SH-SY5Y (cell line): ENCODE measurements around the gene PHTF2.

Experiments
- GATA2 ChIP-seq: IDR thresholded peaks from 2 replicates; pipeline ENCODE4 v1.6.1; 2011; ENCODE audit warnings: mild to moderate bottlenecking, low read depth, low read length
- GATA3 ChIP-seq: IDR thresholded peaks from 2 replicates; pipeline ENCODE4 v1.6.1; 2011; ENCODE audit warnings: low read depth, mild to moderate bottlenecking, low read length, moderate library complexity

PHTF2 gene

GRCh38 chr7:77863860-77864259 is 65.3 kb downstream of the PHTF2 start:
- no peak for TF ChIP-seq GATA2

DNA sequence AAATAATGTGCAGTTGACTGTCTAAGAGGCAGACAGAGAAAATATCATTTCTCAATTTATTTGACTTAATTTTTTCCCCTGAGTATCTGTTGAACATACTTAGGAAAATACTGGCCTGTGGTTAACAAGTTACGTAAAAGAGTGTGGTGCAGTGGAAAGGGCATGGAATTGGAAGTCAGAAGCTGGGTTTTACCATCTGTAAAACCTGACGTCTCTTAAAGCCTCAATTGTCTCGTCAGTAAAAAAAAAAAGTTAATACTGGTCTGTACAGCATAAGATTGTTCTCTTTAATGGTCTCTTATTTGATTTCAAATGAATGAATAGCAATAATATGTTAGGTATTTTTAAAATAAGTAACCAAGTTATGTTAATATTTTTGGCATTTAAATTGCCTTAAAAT is 67.8 kb downstream of the PHTF2 start:
- TF ChIP-seq GATA3 = no peak
- TF ChIP-seq GATA2 = no peak

GRCh38 chr7:77866786-77867536 is 68.4 kb downstream of the PHTF2 start:
- TF ChIP-seq GATA3 = no peak
- TF ChIP-seq GATA2 = no peak

GRCh38 chr7:77867537-77867865 is 68.9 kb downstream of the PHTF2 start:
- no peak for TF ChIP-seq GATA2
- no peak for TF ChIP-seq GATA3

DNA sequence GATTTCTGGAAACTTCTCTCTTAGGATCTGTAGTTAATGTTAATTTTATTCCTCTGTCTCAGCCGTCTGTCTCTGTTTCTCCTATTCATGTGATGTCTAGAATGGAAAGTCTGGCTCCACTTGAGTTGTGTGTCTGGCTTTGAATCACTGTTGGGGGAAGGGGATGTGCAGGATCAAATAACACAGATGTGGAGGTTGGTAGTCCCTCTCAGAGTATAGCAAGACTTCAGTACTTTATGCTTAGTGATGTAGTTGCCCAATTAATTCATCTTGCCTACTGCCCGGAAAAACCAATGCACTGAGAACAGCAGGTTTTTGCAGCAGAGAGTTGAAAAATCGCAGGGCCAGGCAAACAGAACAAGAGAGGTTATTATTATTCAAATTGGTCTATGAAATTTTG is 79.2 kb downstream of the PHTF2 start:
- TF ChIP-seq GATA3 (no peak), GATA2 (no peak)

- TF ChIP-seq GATA3 (no peak), GATA2 (no peak)
Measured at GRCh38 chr7:77878500-77878899, 79.9 kb downstream of the PHTF2 start.

DNA sequence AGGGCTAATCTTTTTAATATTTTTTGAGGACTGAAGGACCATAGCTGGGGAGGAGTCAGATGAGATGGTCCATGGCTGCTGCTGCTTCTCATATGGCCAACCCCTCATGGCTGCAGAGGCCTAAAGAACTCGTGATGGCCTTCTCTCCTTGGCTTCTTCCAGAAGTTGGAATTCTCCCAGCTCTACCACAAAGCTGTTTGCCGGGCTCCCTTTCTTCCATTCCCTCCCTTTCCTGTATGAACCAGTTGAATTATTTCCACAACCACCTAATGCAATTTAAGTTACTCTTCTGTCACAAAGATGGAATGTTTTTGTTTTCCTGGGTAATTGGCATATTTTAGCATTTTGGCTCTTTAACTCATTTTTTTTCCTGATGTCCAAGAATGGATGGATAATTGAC is 80.7 kb downstream of the PHTF2 start:
- TF ChIP-seq GATA3 = no peak
- TF ChIP-seq GATA2 = no peak

GRCh38 chr7:77881871-77882270 is 83.3 kb downstream of the PHTF2 start:
- TF ChIP-seq GATA3 (no peak), GATA2 (no peak)

- no peak for TF ChIP-seq GATA3
- no peak for TF ChIP-seq GATA2
Measured at GRCh38 chr7:77885155-77885554, 86.6 kb downstream of the PHTF2 start.

GRCh38 chr7:77887567-77887966 is 89.0 kb downstream of the PHTF2 start:
- TF ChIP-seq GATA3 (no peak), GATA2 (no peak)

- no peak for TF ChIP-seq GATA2
- TF ChIP-seq GATA3 = no peak
Measured at GRCh38 chr7:77888998-77889397, 90.4 kb downstream of the PHTF2 start.

DNA sequence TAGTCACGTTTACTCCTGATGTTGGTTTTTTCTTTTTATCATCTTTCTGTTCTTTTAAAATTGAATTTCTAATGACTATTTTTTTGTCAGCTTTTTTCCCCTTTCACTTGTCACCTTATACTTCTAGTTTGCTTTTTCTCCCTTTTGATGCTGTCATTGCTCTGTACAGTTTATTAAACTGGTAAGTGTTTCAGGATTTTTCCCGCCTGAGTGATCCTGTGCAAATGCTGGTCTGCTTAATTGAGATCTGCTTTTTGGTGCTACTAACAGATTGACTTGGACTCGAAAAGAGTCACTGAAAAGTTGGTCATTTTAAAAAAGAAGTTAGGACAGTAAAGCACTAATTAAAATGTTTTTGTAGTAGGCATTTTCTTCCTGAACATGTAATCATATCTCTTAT is 95.2 kb downstream of the PHTF2 start:
- TF ChIP-seq GATA3 = no peak
- no peak for TF ChIP-seq GATA2

GRCh38 chr7:77894574-77895091 is 96.1 kb downstream of the PHTF2 start:
- TF ChIP-seq GATA3 (no peak), GATA2 (no peak)

GRCh38 chr7:77895905-77896304 is 97.3 kb downstream of the PHTF2 start:
- TF ChIP-seq GATA2 = no peak
- no peak for TF ChIP-seq GATA3

- TF ChIP-seq GATA3 (no peak), GATA2 (no peak)
Measured at GRCh38 chr7:77897004-77897547, 98.5 kb downstream of the PHTF2 start.

- TF ChIP-seq GATA3 = no peak
- no peak for TF ChIP-seq GATA2
Measured at GRCh38 chr7:77899516-77899915, 100.9 kb downstream of the PHTF2 start.

- no peak for TF ChIP-seq GATA2
- no peak for TF ChIP-seq GATA3
Measured at GRCh38 chr7:77903597-77903996, 105.0 kb downstream of the PHTF2 start.
